ENCODE measurements around the gene HELZ2. TPM values are rescaled to one million over a fixed set of nuclear protein-coding genes. Genes with fewer than 3 reads are reported as not detected.

Gene HELZ2
- total and polyA plus RNA-seq, 2 donors from 2014 or later: 3.2 to 40.7 TPM

GRCh38 chr20:63562461-63563224 lies 11.4 kb downstream of the HELZ2 start:
- H3K27me3 ChIP-seq (ENCODE audit: control insufficient read depth, insufficient read depth, low read length): no peaks in the 10 kb centered on the region
- no peak for FAIRE-seq
- intact Hi-C loops (cut with DNase I): no loop called here
- TF ChIP-seq CTCF (IDR thresholded peaks at IDR 0.05; ENCODE audit: borderline replicate concordance, extremely low read depth, insufficient read depth): no peak
- H3K9ac ChIP-seq (ENCODE audit: low read length in 3 of 3): no peak overlapping the region
- no peak overlapping the region for H3K4me3 ChIP-seq (ENCODE audit: low read length in 3 of 3)
- H3K36me3 ChIP-seq (ENCODE audit: control insufficient read depth in 2 of 3, insufficient read depth in 3 of 3, low read length in 3 of 3): peaks cover 0 to 3% (median 0%) of the 10 kb centered on the region in 3 donors
- no peaks in the 10 kb centered on the region for H3K9me3 ChIP-seq (ENCODE audit: control insufficient read depth in 2 of 3, insufficient read depth in 1 of 3, low read length in 3 of 3)
- DNase-seq: no peak
- no peaks in the 10 kb centered on the region for H3K4me1 ChIP-seq (ENCODE audit: control insufficient read depth in 2 of 3, insufficient read depth in 2 of 3, low read depth in 1 of 3, low read length in 3 of 3)
- H3K27ac ChIP-seq (ENCODE audit: low read depth in 2 of 2, low read length in 2 of 2): no peak overlapping the region

- H3K27ac ChIP-seq (ENCODE audit: low read depth in 2 of 2, low read length in 2 of 2): no peak overlapping the region
- H3K9ac ChIP-seq (ENCODE audit: low read length in 3 of 3): no peak overlapping the region
- H3K4me1 ChIP-seq (ENCODE audit: control insufficient read depth in 2 of 3, insufficient read depth in 2 of 3, low read depth in 1 of 3, low read length in 3 of 3): no peaks in the 10 kb centered on the region
- intact Hi-C loops (cut with DNase I): no loop called here
- H3K9me3 ChIP-seq (ENCODE audit: control insufficient read depth in 2 of 3, insufficient read depth in 1 of 3, low read length in 3 of 3): no peaks in the 10 kb centered on the region
- H3K36me3 ChIP-seq (ENCODE audit: control insufficient read depth in 2 of 3, insufficient read depth in 3 of 3, low read length in 3 of 3): peaks cover 0 to 3% (median 0%) of the 10 kb centered on the region in 3 donors
- no peak for DNase-seq
- H3K4me3 ChIP-seq (ENCODE audit: low read length in 3 of 3): no peak overlapping the region
- no peak for FAIRE-seq
- no peak for TF ChIP-seq CTCF (IDR thresholded peaks at IDR 0.05; ENCODE audit: borderline replicate concordance, extremely low read depth, insufficient read depth)
- no peaks in the 10 kb centered on the region for H3K27me3 ChIP-seq (ENCODE audit: control insufficient read depth, insufficient read depth, low read length)
Observed at GRCh38 chr20:63561624-63562396, 12.2 kb downstream of the HELZ2 start.

GRCh38 chr20:63560856-63561609 lies 13.0 kb downstream of the HELZ2 start:
- H3K27ac ChIP-seq (ENCODE audit: low read depth in 2 of 2, low read length in 2 of 2): no peak overlapping the region
- no peak for TF ChIP-seq CTCF (IDR thresholded peaks at IDR 0.05; ENCODE audit: borderline replicate concordance, extremely low read depth, insufficient read depth)
- intact Hi-C loops (cut with DNase I): no loop called here
- no peaks in the 10 kb centered on the region for H3K9me3 ChIP-seq (ENCODE audit: control insufficient read depth in 2 of 3, insufficient read depth in 1 of 3, low read length in 3 of 3)
- no peak overlapping the region for H3K9ac ChIP-seq (ENCODE audit: low read length in 3 of 3)
- no peak for DNase-seq
- H3K4me3 ChIP-seq (ENCODE audit: low read length in 3 of 3): no peak overlapping the region
- no peak for FAIRE-seq
- H3K36me3 ChIP-seq (ENCODE audit: control insufficient read depth in 2 of 3, insufficient read depth in 3 of 3, low read length in 3 of 3): peaks cover 0 to 3% (median 0%) of the 10 kb centered on the region in 3 donors
- H3K27me3 ChIP-seq (ENCODE audit: control insufficient read depth, insufficient read depth, low read length): no peaks in the 10 kb centered on the region
- no peaks in the 10 kb centered on the region for H3K4me1 ChIP-seq (ENCODE audit: control insufficient read depth in 2 of 3, insufficient read depth in 2 of 3, low read depth in 1 of 3, low read length in 3 of 3)
